Adipose tissue (tissue), 3 donors: ENCODE results near the gene SCARB1. TPM values are rescaled to one million over a fixed set of nuclear protein-coding genes. Genes with fewer than 3 reads are reported as not detected.
"Not testable (repeated sequence)": the region's sequence is repeated elsewhere in the genome, so short reads cannot be mapped to it uniquely, and the experiment has no call there.

ENCODE experiments used
- H3K27ac ChIP-seq: one replicate; pipeline ENCODE4 v1.5.1; 2013; ENCODE audit warnings: low read depth, low read length
- WGBS, 3 donors: extraction: QIAGEN DNeasy Blood & Tissue Kit; methylation state at CpG; one replicate each; pipeline ENCODE4 v1.1.7; 2013; 5-methylcytosine and 5-hydroxymethylcytosine counted together
- polyA plus RNA-seq, 3 donors: library from polyadenylated mRNA; stranded (reverse); fragments of 200-250 nt; gene quantifications; one replicate each; pipeline ENCODE4 v1.2.3, GENCODE V29; 2013
- donor health status: healthy with polysubstance abuse.
- donor health status: Bipolar disorder and iron deficiency.
- donor health status: healthy.

SCARB1 gene
- polyA plus RNA-seq, 3 donors: 10.1 to 54.9 (median 22.7) TPM

GRCh38 chr12:124888260-124888659 is 24.6 kb upstream of the SCARB1 start:
- WGBS, 3 donors: 59 to 63% (median 62%) methylated on average over 2 of the region's 2 CpGs
- H3K27ac ChIP-seq: no peak overlapping the region

GRCh38 chr12:124887766-124888165 is 24.1 kb upstream of the SCARB1 start:
- WGBS, 3 donors: 95 to 97% (median 97%) methylated on average over 9 of the region's 9 CpGs

GRCh38 chr12:124884587-124885438 is 21.1 kb upstream of the SCARB1 start:
- WGBS, 3 donors: 51 to 57% (median 56%) methylated on average over 15 of the region's 15 CpGs
- no peak overlapping the region for H3K27ac ChIP-seq

More at GRCh38 chr12:124887766-124888165, 24.1 kb upstream of the SCARB1 start:
- not testable (repeated sequence) for H3K27ac ChIP-seq

GRCh38 chr12:124883263-124884130 is 19.8 kb upstream of the SCARB1 start:
- WGBS, 3 donors: 89 to 90% (median 90%) methylated on average over 10 of the region's 10 CpGs

GRCh38 chr12:124881123-124881522 is 17.5 kb upstream of the SCARB1 start:
- WGBS, 3 donors: 35 to 64% (median 40%) methylated on average over 10 of the region's 10 CpGs
- H3K27ac ChIP-seq: no peak overlapping the region

More at GRCh38 chr12:124883263-124884130, 19.8 kb upstream of the SCARB1 start:
- H3K27ac ChIP-seq: no peak overlapping the region

GRCh38 chr12:124880335-124880734 is 16.7 kb upstream of the SCARB1 start:
- 87 to 96% (median 88%) methylated on average over 11 of the region's 11 CpGs for WGBS, 3 donors
- H3K27ac ChIP-seq: not testable (repeated sequence)

GRCh38 chr12:124878795-124879516 is 15.3 kb upstream of the SCARB1 start:
- no peak overlapping the region for H3K27ac ChIP-seq
- 90 to 95% (median 94%) methylated on average over 18 of the region's 18 CpGs for WGBS, 3 donors

GRCh38 chr12:124877423-124877822 is 13.8 kb upstream of the SCARB1 start:
- no peak overlapping the region for H3K27ac ChIP-seq
- WGBS, 3 donors: 74 to 80% (median 78%) methylated on average over 3 of the region's 3 CpGs

- WGBS, 3 donors: 72 to 93% (median 90%) methylated on average over 2 of the region's 2 CpGs
- H3K27ac ChIP-seq: no peak overlapping the region
These were observed 12.5 kb upstream of the SCARB1 start for GRCh38 chr12:124876171-124876570.

GRCh38 chr12:124875803-124876132 is 12.1 kb upstream of the SCARB1 start:
- WGBS, 3 donors: 37 to 89% (median 86%) methylated on average over 2 of the region's 2 CpGs
- H3K27ac ChIP-seq: no peak overlapping the region

GRCh38 chr12:124874988-124875802 is 11.5 kb upstream of the SCARB1 start:
- no peak overlapping the region for H3K27ac ChIP-seq
- WGBS, 3 donors: 74 to 81% (median 76%) methylated on average over 14 of the region's 14 CpGs

GRCh38 chr12:124874188-124874587 is 10.5 kb upstream of the SCARB1 start:
- 87 to 91% (median 89%) methylated on average over 4 of the region's 4 CpGs for WGBS, 3 donors
- no peak overlapping the region for H3K27ac ChIP-seq

- H3K27ac ChIP-seq: no peak overlapping the region
- 70 to 77% (median 76%) methylated on average over 11 of the region's 11 CpGs for WGBS, 3 donors
These were observed 8.5 kb upstream of the SCARB1 start for GRCh38 chr12:124872068-124872719.

- WGBS, 3 donors: 89 to 93% (median 91%) methylated on average over 4 of the region's 4 CpGs
- no peak overlapping the region for H3K27ac ChIP-seq
These were observed 7.6 kb upstream of the SCARB1 start for GRCh38 chr12:124871297-124871696.

GRCh38 chr12:124870515-124870914 is 6.9 kb upstream of the SCARB1 start:
- H3K27ac ChIP-seq: no peak overlapping the region
- WGBS, 3 donors: 95 to 98% (median 97%) methylated on average over 4 of the region's 4 CpGs

GRCh38 chr12:124869059-124869665 is 5.5 kb upstream of the SCARB1 start:
- no peak overlapping the region for H3K27ac ChIP-seq
- 45 to 79% (median 51%) methylated on average over 17 of the region's 17 CpGs for WGBS, 3 donors
